IPS DF 19.7 (cell line): ENCODE results near the gene JAKMIP3.

Experiments
- DNase-seq: peaks from one replicate; pipeline ENCODE4 v3.0.0-alpha.2; 2013; ENCODE audit warnings: low read depth, low spot score

JAKMIP3 gene

GRCh38 chr10:132043861-132044695, 21.7 kb upstream of the JAKMIP3 start:
- no peak for DNase-seq

GRCh38 chr10:132044803-132045202, 20.9 kb upstream of the JAKMIP3 start:
- no peak for DNase-seq

GRCh38 chr10:132045324-132045723, 20.4 kb upstream of the JAKMIP3 start:
- DNase-seq = no peak

- no peak for DNase-seq
Observed at GRCh38 chr10:132047575-132048293, 18.0 kb upstream of the JAKMIP3 start.

GRCh38 chr10:132048294-132048667, 17.5 kb upstream of the JAKMIP3 start:
- DNase-seq = no peak

- no peak for DNase-seq
Observed at GRCh38 chr10:132050191-132050590, 15.6 kb upstream of the JAKMIP3 start.

GRCh38 chr10:132052124-132052523, 13.6 kb upstream of the JAKMIP3 start:
- DNase-seq = no peak

GRCh38 chr10:132054564-132054963, 11.2 kb upstream of the JAKMIP3 start:
- no peak for DNase-seq

- DNase-seq = no peak
Observed at GRCh38 chr10:132055616-132056015, 10.1 kb upstream of the JAKMIP3 start.

- no peak for DNase-seq
Observed at GRCh38 chr10:132056663-132057062, 9.1 kb upstream of the JAKMIP3 start.

GRCh38 chr10:132057191-132057681, 8.5 kb upstream of the JAKMIP3 start:
- no peak for DNase-seq

GRCh38 chr10:132058111-132058745, 7.5 kb upstream of the JAKMIP3 start:
- DNase-seq = no peak

- DNase-seq = no peak
Observed at GRCh38 chr10:132058793-132059759, 6.7 kb upstream of the JAKMIP3 start.

- DNase-seq = no peak
Observed at GRCh38 chr10:132059760-132060508, 5.8 kb upstream of the JAKMIP3 start.

- no peak for DNase-seq
Observed at GRCh38 chr10:132061030-132061429, 4.7 kb upstream of the JAKMIP3 start.

- no peak for DNase-seq
Observed at GRCh38 chr10:132061465-132061864, 4.3 kb upstream of the JAKMIP3 start.

GRCh38 chr10:132062116-132062515, 3.6 kb upstream of the JAKMIP3 start:
- DNase-seq = no peak

- no peak for DNase-seq
Observed at GRCh38 chr10:132062641-132063390, 2.9 kb upstream of the JAKMIP3 start.

GRCh38 chr10:132063432-132063831, 2.3 kb upstream of the JAKMIP3 start:
- no peak for DNase-seq
